ENCODE results near the gene CHD9NB. TPM values are rescaled to one million over a fixed set of nuclear protein-coding genes. Genes with fewer than 3 reads are reported as not detected.
A peak's percentile ranks its signal among the peaks of the same experiment; 100 is the strongest.

The CHD9NB gene
- total and polyA plus RNA-seq, 10 of the 15 experiments (the other 5 are each of a cell fraction or from before 2014, with no cell fraction given) = 0.14 to 1.6 (median 0.73) TPM

- Histone ChIP-seq H3K4me1 (ENCODE audit: control insufficient read depth, insufficient read depth, low read length) (peaks cover 89% of the 10 kb centered on the region), H4K20me1 (ENCODE audit: control insufficient read depth, insufficient read depth) (no peaks in the 10 kb centered on the region), H3K27me3 (replicated peaks in 1 of 2; ENCODE audit: control insufficient read depth in 2 of 2, insufficient read depth in 2 of 2, low read length in 1 of 2) (no peaks in the 10 kb centered on the region), H3K79me2 (ENCODE audit: control insufficient read depth, insufficient read depth, low read length) (peaks cover 59% of the 10 kb centered on the region), H3K27ac (ENCODE audit: control insufficient read depth, insufficient read depth) (peak overlapping the region; percentile 38), H3K4me2 (ENCODE audit: control insufficient read depth, insufficient read depth) (no peak overlapping the region), H3K9ac (ENCODE audit: control insufficient read depth, insufficient read depth, low read length) (no peak overlapping the region), H2AFZ (ENCODE audit: control insufficient read depth, low read depth, low read length) (no peak overlapping the region), H3K4me3 (peak overlapping the region; percentile 19; the same call in 1 of the 2 replicates), H3K9me3 (replicated peaks; ENCODE audit: control insufficient read depth, insufficient read depth, low read length) (no peaks in the 10 kb centered on the region), H3K36me3 (ENCODE audit: control insufficient read depth in 2 of 2, insufficient read depth in 2 of 2, low read length in 1 of 2) (peaks cover 0 to 4% of the 10 kb centered on the region in 2 experiments; a peak in 2 of 4 replicates)
- WGBS (ENCODE audit: insufficient coverage, insufficient replicate concordance, low lambda C conversion rate, missing lambda C conversion rate) = 90% methylated on average over 2 of the region's 2 CpGs
- BruUV-seq (replicated peaks) = no TSS peak
- no peak for DNase-seq (ENCODE audit: low read depth, low spot score)
- no peak for FAIRE-seq
- ChIA-PET POLR2A (interaction anchor here (1.2 kb wide), 1 partner anchor 12 kb away, joined by 3 read pairs; no protein-coding TSS in a partner anchor), RAD21 (ENCODE audit: unreplicated experiment) (interaction anchor here (0.9 to 4.5 kb wide), 6 partner anchors 10 to 31 kb away, joined by 3 to 23 read pairs (median 4); no protein-coding TSS in a partner anchor), CTCF (interaction anchor here (1.0 to 1.8 kb wide), 5 partner anchors 8 to 92 kb away, joined by 3 to 8 read pairs (median 4); no protein-coding TSS in a partner anchor), SMC1A (ENCODE audit: uncharacterized antibody, unreplicated experiment) (interaction anchor here (0.6 to 19.1 kb wide), 7 partner anchors 9 to 432 kb away, joined by 3 to 270 read pairs (median 5); partner anchors contain the start of gene CHD9)
- TF ChIP-seq PKNOX1 (IDR thresholded peaks at IDR 0.05) (no peak), SUZ12 (IDR thresholded peaks at IDR 0.05; ENCODE audit: unreplicated experiment) (no peak), ZNF622 (IDR thresholded peaks at IDR 0.05) (no peak), TCF3 (IDR thresholded peaks at IDR 0.05; ENCODE audit: borderline replicate concordance, insufficient read depth, low read depth, low read length) (no peak), NFYB (IDR thresholded peaks at IDR 0.05; ENCODE audit: insufficient read depth, low read depth, low read length) (no peak), NR2F1 (conservative IDR thresholded peaks at IDR 0.05) (no peak), MTA3 (IDR thresholded peaks at IDR 0.05; ENCODE audit: borderline replicate concordance, low read length) (no peak)
- in situ Hi-C loops (cut with MboI) = loop anchor here (10.0 kb wide), 1 partner anchor 377 kb away; no protein-coding TSS in a partner anchor
- intact Hi-C loops (cut with micrococcal nuclease; ENCODE audit: unreplicated experiment) = no loop called here
- ATAC-seq = no peak
These were observed 15.0 kb upstream of the CHD9NB start for GRCh38 chr16:53067675-53068074.

All from GM12878 (cell line).